ENCODE results near the gene GALNT18.
A peak's percentile ranks its signal among the peaks of the same experiment; 100 is the strongest.

GRCh38 chr11:11253995-11254394 lies 367.8 kb downstream of the GALNT18 start:
- TF ChIP-seq REST (IDR thresholded peaks at IDR 0.05) (no peak), MAX (IDR thresholded peaks at IDR 0.05) (no peak), CTCF (IDR thresholded peaks at IDR 0.05; ENCODE audit: low read depth, low read length, missing input control) (no peak), SP1 (IDR thresholded peaks at IDR 0.05) (peak; percentile 19), RAD21 (IDR thresholded peaks at IDR 0.05) (no peak), YY1 (IDR thresholded peaks at IDR 0.05) (no peak), RXRA (IDR thresholded peaks at IDR 0.05) (peak; percentile 72 to 78), EGR1 (IDR thresholded peaks at IDR 0.05; ENCODE audit: low read depth in 2 of 2) (no peak), JUND (IDR thresholded peaks at IDR 0.05) (no peak), FOXA1 (IDR thresholded peaks at IDR 0.05) (no peak), TAF1 (conservative IDR thresholded peaks at IDR 0.05) (no peak)
- TF ChIP-seq, protein P1, sequence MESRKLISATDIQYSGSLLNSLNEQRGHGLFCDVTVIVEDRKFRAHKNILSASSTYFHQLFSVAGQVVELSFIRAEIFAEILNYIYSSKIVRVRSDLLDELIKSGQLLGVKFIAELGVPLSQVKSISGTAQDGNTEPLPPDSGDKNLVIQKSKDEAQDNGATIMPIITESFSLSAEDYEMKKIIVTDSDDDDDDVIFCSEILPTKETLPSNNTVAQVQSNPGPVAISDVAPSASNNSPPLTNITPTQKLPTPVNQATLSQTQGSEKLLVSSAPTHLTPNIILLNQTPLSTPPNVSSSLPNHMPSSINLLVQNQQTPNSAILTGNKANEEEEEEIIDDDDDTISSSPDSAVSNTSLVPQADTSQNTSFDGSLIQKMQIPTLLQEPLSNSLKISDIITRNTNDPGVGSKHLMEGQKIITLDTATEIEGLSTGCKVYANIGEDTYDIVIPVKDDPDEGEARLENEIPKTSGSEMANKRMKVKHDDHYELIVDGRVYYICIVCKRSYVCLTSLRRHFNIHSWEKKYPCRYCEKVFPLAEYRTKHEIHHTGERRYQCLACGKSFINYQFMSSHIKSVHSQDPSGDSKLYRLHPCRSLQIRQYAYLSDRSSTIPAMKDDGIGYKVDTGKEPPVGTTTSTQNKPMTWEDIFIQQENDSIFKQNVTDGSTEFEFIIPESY (IDR thresholded peaks at IDR 0.05), result no peak
- TF ChIP-seq, protein P2, sequence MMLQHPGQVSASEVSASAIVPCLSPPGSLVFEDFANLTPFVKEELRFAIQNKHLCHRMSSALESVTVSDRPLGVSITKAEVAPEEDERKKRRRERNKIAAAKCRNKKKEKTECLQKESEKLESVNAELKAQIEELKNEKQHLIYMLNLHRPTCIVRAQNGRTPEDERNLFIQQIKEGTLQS (IDR thresholded peaks at IDR 0.05), result no peak

Measured in liver (tissue), 3 donors.